Stimulated activated CD4-positive, alpha-beta T cell treated with anti-CD3 and anti-CD28 coated beads, Interleukin-4, amount 100 ng/mL, for 1 hour (primary cell): ENCODE measurements around the gene CLCF1.
"Not testable (repeated sequence)": the region's sequence is repeated elsewhere in the genome, so short reads cannot be mapped to it uniquely, and the experiment has no call there.

ENCODE experiments used
- DNase-seq: peaks from one replicate; pipeline ENCODE4 v3.0.0-alpha.2; 2020

CLCF1 gene

GRCh38 chr11:67320691-67321090, 52.7 kb downstream of the CLCF1 start:
- DNase-seq = no peak

GRCh38 chr11:67320011-67320410, 53.4 kb downstream of the CLCF1 start:
- DNase-seq = no peak

GRCh38 chr11:67318876-67319275, 54.5 kb downstream of the CLCF1 start:
- not testable (repeated sequence) for DNase-seq

GRCh38 chr11:67317888-67318555, 55.4 kb downstream of the CLCF1 start:
- no peak for DNase-seq

- DNase-seq = peak; percentile 98
These were observed 56.1 kb downstream of the CLCF1 start for GRCh38 chr11:67317205-67317887.

- DNase-seq = no peak
These were observed 56.6 kb downstream of the CLCF1 start for GRCh38 chr11:67316882-67317204.

- DNase-seq = no peak
These were observed 58.0 kb downstream of the CLCF1 start for GRCh38 chr11:67315325-67315909.

GRCh38 chr11:67314218-67314617, 59.2 kb downstream of the CLCF1 start:
- no peak for DNase-seq
